Mucosa of descending colon (tissue), 3 donors: ENCODE results near the gene FAM193A. TPM values are rescaled to one million over a fixed set of nuclear protein-coding genes. Genes with fewer than 3 reads are reported as not detected.

Experiments
- ATAC-seq: fragments of 200-7000 bp; cut with Tn5 transposase; one replicate; pipeline ENCODE4 v1.9.1; 2020; ENCODE audit warnings: mild to moderate bottlenecking, moderate library complexity
- DNase-seq, 3 donors: peaks; one replicate each; pipeline ENCODE4 v3.0.0-alpha.2; 2020
- H3K36me3 ChIP-seq: fragments of 200-600 bp; one replicate; pipeline ENCODE4 v1.8.0; 2021; ENCODE audit warnings: low read depth, mild to moderate bottlenecking
- H3K4me1 ChIP-seq: fragments of 200-600 bp; one replicate; pipeline ENCODE4 v1.8.0; 2021; ENCODE audit warnings: low read depth, mild to moderate bottlenecking
- H3K4me3 ChIP-seq: fragments of 200-600 bp; one replicate; pipeline ENCODE4 v1.8.0; 2021; ENCODE audit warnings: mild to moderate bottlenecking
- H3K9me3 ChIP-seq: fragments of 200-600 bp; one replicate; pipeline ENCODE4 v1.8.0; 2021; ENCODE audit warnings: mild to moderate bottlenecking
- CTCF ChIP-seq: fragments of 200-600 bp; IDR thresholded peaks from one replicate; pipeline ENCODE4 v1.8.0; 2022; ENCODE audit warnings: antibody characterized with exemption, mild to moderate bottlenecking
- intact Hi-C, 2 donors: fragments of 100-400 bp; cut with DNase I in 1 of 2; cut with micrococcal nuclease in 1 of 2; formaldehyde crosslinking; loops; one replicate each; pipeline versions ENCODE4 v1.11.0 to v1.11.1; 2022; cut with DNase I, micrococcal nuclease
- total RNA-seq, 3 donors: library from RNA; stranded (reverse); fragmentation: NEBNext Ultra II Directional in 2 of 3; extraction: Animal tissue kit (Norgen Biotek cat#: 25700) in 2 of 3; gene quantifications; one replicate each; pipeline versions ENCODE4 v1.2.1 to v1.2.4, GENCODE V29; 2021 to 2023
- donor health status: DM: no; HTN: no; CAD: no; lungs with moderate emphysema.
- donor health status: DM: no; HTN: no; CAD: no.
- donor health status: DM: no; HTN: yes; CAD: no.

FAM193A gene
- total RNA-seq, 3 donors from 2014 or later: 26.7 to 35.2 (median 28.6) TPM

- no peak for TF ChIP-seq CTCF
- ATAC-seq (no peak), DNase-seq (no peak)
- intact Hi-C loops: no loop called here
- Histone ChIP-seq H3K4me1 (no peaks in the 10 kb centered on the region), H3K4me3 (no peak overlapping the region), H3K9me3 (no peaks in the 10 kb centered on the region), H3K36me3 (no peaks in the 10 kb centered on the region)
Measured at GRCh38 chr4:2728221-2728620, 191.8 kb downstream of the FAM193A start.

- no peaks in the 10 kb centered on the region for H3K4me1 ChIP-seq
- no peak for TF ChIP-seq CTCF
- DNase-seq (no peak), ATAC-seq (no peak)
- intact Hi-C loops: no loop called here
- H3K9me3 ChIP-seq: no peaks in the 10 kb centered on the region
- H3K4me3 ChIP-seq: no peak overlapping the region
- no peaks in the 10 kb centered on the region for H3K36me3 ChIP-seq
Measured at GRCh38 chr4:2728806-2729532, 192.5 kb downstream of the FAM193A start.

- H3K36me3 ChIP-seq: no peaks in the 10 kb centered on the region
- H3K4me3 ChIP-seq: no peak overlapping the region
- no peaks in the 10 kb centered on the region for H3K9me3 ChIP-seq
- ATAC-seq: no peak
- intact Hi-C loops: no loop called here
- no peak for TF ChIP-seq CTCF
- no peak for DNase-seq
- H3K4me1 ChIP-seq: no peaks in the 10 kb centered on the region
Measured at GRCh38 chr4:2729533-2729875, 193.1 kb downstream of the FAM193A start.

GRCh38 chr4:2731907-2732317 lies 195.5 kb downstream of the FAM193A start:
- Histone ChIP-seq H3K4me1 (no peaks in the 10 kb centered on the region), H3K36me3 (no peaks in the 10 kb centered on the region), H3K4me3 (no peak overlapping the region), H3K9me3 (no peaks in the 10 kb centered on the region)
- intact Hi-C loops: no loop called here
- DNase-seq: no peak
- TF ChIP-seq CTCF: no peak
- no peak for ATAC-seq

GRCh38 chr4:2732526-2732925 lies 196.1 kb downstream of the FAM193A start:
- no peaks in the 10 kb centered on the region for H3K9me3 ChIP-seq
- intact Hi-C loops: no loop called here
- H3K4me3 ChIP-seq: no peak overlapping the region
- ATAC-seq (no peak), DNase-seq (no peak)
- TF ChIP-seq CTCF: no peak
- H3K36me3 ChIP-seq: no peaks in the 10 kb centered on the region
- H3K4me1 ChIP-seq: no peaks in the 10 kb centered on the region
